GM19438 (cell line): Measurements from ENCODE around the gene ADGRV1.
"Not testable (repeated sequence)": the region's sequence is repeated elsewhere in the genome, so short reads cannot be mapped to it uniquely, and the experiment has no call there.

Experiments
- ATAC-seq: cut with Tn5 transposase; IDR thresholded peaks from one replicate; pipeline ENCODE4 v1.9.1; 2021; ENCODE audit warnings: low read depth; ENCODE audit not compliant: unreplicated experiment

Gene ADGRV1

GRCh38 chr5:90703932-90704331 is 145.3 kb downstream of the ADGRV1 start:
- ATAC-seq: no peak

GRCh38 chr5:90707698-90708097 is 149.1 kb downstream of the ADGRV1 start:
- no peak for ATAC-seq

GRCh38 chr5:90709323-90710155 is 150.9 kb downstream of the ADGRV1 start:
- no peak for ATAC-seq

- no peak for ATAC-seq
Observed at GRCh38 chr5:90718387-90718786, 159.8 kb downstream of the ADGRV1 start.

- ATAC-seq: no peak
Observed at GRCh38 chr5:90739567-90739966, 181.0 kb downstream of the ADGRV1 start.

- ATAC-seq: no peak
Observed at GRCh38 chr5:90740244-90740799, 181.7 kb downstream of the ADGRV1 start.

GRCh38 chr5:90741022-90741564 is 182.5 kb downstream of the ADGRV1 start:
- ATAC-seq: no peak

GRCh38 chr5:90746119-90746518 is 187.5 kb downstream of the ADGRV1 start:
- ATAC-seq: no peak

GRCh38 chr5:90747175-90747574 is 188.6 kb downstream of the ADGRV1 start:
- ATAC-seq: no peak

GRCh38 chr5:90747693-90748092 is 189.1 kb downstream of the ADGRV1 start:
- ATAC-seq: no peak

GRCh38 chr5:90759119-90759518 is 200.5 kb downstream of the ADGRV1 start:
- no peak for ATAC-seq

GRCh38 chr5:90767710-90768109 is 209.1 kb downstream of the ADGRV1 start:
- ATAC-seq: no peak

GRCh38 chr5:90770006-90770541 is 211.5 kb downstream of the ADGRV1 start:
- not testable (repeated sequence) for ATAC-seq

GRCh38 chr5:90777959-90778358 is 219.4 kb downstream of the ADGRV1 start:
- ATAC-seq: no peak

- peak; percentile 96 for ATAC-seq
Observed at GRCh38 chr5:90783460-90784333, 225.1 kb downstream of the ADGRV1 start.

GRCh38 chr5:90786756-90787155 is 228.2 kb downstream of the ADGRV1 start:
- no peak for ATAC-seq

GRCh38 chr5:90792725-90793124 is 234.1 kb downstream of the ADGRV1 start:
- no peak for ATAC-seq

- no peak for ATAC-seq
Observed at GRCh38 chr5:90793183-90793582, 234.6 kb downstream of the ADGRV1 start.

GRCh38 chr5:90796919-90797318 is 238.3 kb downstream of the ADGRV1 start:
- not testable (repeated sequence) for ATAC-seq

- not testable (repeated sequence) for ATAC-seq
Observed at GRCh38 chr5:90800082-90800481, 241.5 kb downstream of the ADGRV1 start.

GRCh38 chr5:90800515-90800914 is 241.9 kb downstream of the ADGRV1 start:
- not testable (repeated sequence) for ATAC-seq
